HTERT RPE-1 (cell line): Measurements from ENCODE around the gene OR56A4.
"Not testable (repeated sequence)": the region's sequence is repeated elsewhere in the genome, so short reads cannot be mapped to it uniquely, and the experiment has no call there.

Source experiments
- in situ Hi-C: fragments of 300-500 bp; cut with MboI; formaldehyde crosslinking; loops from 4 replicates; pipeline ENCODE4 v1.14.3; 2020; ENCODE audit warnings: low sequenced_read_pairs

Gene OR56A4

DNA sequence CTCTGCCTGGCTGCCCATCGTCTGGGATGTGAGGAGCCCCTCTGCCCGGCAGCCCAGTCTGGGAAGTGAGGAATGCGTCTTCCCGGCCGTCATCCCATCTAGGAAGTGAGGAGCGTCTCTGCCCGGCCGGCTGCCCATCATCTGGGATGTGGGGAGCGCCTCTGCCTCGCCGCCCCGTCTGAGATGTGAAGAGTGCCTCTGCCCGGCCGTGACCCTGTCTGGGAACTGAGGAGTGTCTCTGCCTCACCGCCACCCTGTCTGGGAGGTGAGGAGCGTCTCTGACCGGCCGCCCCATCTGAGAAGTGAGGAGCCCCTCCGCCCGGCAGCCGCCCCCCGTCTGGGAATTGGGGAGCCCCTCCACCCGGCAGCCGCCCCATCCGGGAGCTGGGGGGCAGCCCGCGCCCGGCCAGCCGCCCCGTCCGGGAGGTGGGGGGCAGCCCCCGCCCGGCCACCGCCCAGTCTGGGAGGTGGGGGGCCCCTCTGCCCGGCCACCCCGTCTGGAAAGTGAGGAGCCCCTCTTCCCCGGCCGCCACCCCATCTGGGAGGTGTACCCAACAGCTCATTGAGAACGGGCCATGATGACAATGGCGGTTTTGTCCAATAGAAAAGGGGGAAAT lies 45.9 kb downstream of the OR56A4 start:
- in situ Hi-C loops: not testable (repeated sequence)

DNA sequence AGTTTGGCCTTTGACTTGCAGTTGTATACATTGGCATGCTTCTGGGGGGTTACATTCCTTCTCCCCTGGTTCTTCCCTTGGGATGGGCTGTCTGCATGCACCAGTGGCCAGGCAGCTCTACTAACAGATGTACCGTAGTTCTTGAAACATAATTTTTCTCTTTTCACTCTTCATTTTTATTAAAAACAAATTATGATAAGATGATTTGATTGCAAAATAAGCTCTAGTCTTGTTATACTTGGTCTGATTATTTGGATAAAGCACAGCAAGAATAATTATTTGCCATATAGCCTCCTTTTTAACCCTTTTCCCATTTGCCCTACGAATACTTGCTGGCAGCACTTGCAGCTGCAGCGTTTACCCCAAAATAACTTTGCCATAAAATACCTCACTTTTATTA lies 51.2 kb downstream of the OR56A4 start:
- in situ Hi-C loops: no loop called here
